HG03571 (cell line): ENCODE measurements around the gene NLRP9.
"Not testable (repeated sequence)": the region's sequence is repeated elsewhere in the genome, so short reads cannot be mapped to it uniquely, and the experiment has no call there.

Experiments used
- ATAC-seq: cut with Tn5 transposase; IDR thresholded peaks from one replicate; pipeline ENCODE4 v1.9.1; 2021; ENCODE audit not compliant: unreplicated experiment

The NLRP9 gene

DNA sequence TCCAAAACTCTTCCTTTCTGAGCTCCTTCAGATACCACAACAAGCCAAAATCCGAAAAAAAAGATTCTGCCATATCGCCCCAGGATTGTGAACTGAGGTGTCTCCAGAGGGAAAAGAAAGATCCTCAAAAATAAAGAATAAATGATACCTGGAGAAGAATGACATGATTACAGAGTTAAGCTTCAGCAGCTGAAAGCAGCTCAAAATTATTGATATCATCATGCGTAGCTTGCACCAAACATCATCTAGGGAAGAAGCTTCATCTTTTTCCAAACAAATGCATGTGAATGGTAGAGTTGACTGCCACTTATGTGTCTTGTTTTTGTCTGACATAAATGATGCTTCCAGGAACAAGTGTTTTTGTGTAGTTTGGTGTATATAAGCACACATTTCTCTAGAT is at the start of gene NLRP9:
Gene NLRP9 (minus strand): TSS at position 101 of the 400 bp plus-strand sequence. CDS start 28 bp downstream, at position 73.
- ATAC-seq = no peak

DNA sequence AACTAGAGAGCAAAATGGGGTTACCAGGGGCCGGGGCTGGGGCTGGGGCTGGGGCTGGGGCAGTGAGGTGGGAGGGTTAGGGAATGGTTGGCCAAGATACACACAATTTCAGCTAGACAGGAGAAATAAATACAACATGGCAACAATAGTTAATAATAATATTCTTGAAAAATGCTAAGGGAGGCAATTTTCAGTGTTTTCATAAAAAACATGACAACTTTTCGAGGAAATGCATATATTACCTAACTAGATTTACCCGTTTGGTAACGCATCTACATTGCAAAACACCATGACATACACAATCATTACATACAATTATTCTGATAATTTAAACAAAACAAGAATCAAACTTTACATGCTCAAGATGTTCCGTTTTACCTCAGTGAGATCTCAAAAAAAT is 42.9 kb upstream of the NLRP9 start:
- no peak for ATAC-seq

DNA sequence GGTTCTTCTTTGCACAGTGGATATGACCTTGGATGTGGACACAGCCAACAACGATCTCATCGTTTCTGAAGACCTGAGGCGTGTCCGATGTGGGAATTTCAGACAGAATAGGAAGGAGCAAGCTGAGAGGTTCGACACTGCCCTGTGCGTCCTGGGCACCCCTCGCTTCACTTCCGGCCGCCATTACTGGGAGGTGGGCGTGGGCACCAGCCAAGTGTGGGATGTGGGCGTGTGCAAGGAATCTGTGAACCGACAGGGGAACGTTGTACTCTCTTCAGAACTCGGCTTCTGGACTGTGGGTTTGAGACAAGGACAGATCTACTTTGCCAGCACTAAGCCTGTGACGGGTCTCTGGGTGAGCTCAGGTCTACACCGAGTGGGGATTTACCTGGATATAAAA is 40.1 kb upstream of the NLRP9 start:
- no peak for ATAC-seq

DNA sequence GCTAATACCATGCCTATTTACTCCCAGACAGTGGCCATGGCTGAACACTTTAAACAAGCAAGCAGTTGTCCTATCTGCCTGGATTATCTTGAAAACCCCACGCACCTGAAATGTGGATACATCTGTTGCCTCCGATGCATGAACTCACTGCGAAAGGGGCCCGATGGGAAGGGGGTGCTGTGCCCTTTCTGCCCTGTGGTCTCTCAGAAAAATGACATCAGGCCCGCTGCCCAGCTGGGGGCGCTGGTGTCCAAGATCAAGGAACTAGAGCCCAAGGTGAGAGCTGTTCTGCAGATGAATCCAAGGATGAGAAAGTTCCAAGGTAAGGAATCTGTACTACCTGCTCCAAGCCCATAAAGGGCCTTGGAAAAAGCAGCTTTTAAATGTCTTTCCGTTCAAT is 39.3 kb upstream of the NLRP9 start:
- no peak for ATAC-seq

DNA sequence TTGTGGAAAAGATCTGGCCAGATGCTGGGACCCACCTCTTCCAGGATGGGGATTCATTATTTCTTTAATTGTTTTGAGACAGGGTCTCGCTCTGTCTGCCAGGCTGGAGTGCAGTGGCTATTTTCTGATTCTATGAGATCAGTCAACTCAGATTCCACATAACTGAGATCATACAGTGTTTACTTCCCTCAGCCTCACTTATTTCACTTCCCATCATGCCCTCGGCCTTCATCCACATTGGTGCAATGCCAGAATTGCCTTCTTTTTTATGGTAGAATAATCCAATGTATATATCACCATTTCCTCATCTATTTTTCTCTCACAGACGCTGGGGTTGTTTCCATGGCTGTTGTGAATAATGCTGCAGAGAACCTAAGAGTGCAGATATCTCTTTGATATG is 31.4 kb upstream of the NLRP9 start:
- not testable (repeated sequence) for ATAC-seq

DNA sequence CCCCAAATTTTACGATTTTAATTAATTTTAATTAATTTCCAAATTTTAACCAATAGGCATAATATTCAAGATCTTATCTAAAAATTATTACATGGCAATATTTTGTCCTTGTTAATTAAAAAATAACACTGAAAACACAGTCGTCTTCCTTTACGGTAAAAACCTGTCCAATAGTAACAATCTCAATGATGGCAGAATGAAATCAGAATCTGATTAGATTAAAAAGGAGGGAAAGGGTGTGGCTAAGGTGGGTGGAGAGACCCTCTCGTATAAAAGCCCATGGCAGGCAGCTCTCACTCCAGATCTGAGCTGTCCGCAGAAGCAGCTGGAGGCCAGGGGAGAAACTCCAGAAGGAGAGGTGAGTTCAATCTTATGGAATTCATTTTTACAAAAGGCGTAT is 30.6 kb upstream of the NLRP9 start, which contains the start of gene RFPL4AL1:
Gene RFPL4AL1 (plus strand): TSS at position 301 of the 400 bp plus-strand sequence. CDS start 2,687 bp downstream, outside the sequence.
- not testable (repeated sequence) for ATAC-seq

DNA sequence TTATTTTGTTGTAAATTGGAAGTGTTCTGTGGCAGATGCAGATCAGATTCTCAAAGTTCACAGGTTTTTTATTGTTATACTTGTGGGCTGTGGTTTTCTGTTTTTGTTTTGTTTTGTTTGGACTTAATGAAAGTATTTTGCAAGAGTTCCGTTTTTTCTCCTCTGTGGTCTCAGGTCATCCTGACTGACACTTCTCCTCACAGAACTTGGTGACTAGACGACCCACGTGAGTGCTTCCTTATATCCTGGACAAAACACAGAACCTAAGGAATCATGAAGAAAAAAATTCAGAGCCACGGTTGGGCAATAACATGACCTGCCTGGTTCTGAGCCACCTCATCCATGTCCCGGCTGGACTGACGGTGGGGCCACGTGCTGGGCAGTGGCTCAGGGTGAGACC is 28.3 kb upstream of the NLRP9 start:
- no peak for ATAC-seq

DNA sequence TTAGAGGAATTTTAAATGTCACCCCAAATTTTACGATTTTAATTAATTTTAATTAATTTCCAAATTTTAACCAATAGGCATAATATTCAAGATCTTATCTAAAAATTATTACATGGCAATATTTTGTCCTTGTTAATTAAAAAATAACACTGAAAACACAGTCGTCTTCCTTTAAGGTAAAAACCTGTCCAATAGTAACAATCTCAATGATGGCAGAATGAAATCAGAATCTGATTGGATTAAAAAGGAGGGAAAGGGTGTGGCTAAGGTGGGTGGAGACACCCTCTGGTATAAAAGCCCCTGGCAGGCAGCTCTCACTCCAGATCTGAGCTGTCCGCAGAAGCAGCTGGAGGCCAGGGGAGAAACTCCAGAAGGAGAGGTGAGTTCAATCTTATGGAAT is 20.6 kb upstream of the NLRP9 start, which contains the start of gene RFPL4A:
Gene RFPL4A (plus strand): TSS at position 301 of the 400 bp plus-strand sequence. CDS start 2,704 bp downstream, outside the sequence.
- ATAC-seq = not testable (repeated sequence)

DNA sequence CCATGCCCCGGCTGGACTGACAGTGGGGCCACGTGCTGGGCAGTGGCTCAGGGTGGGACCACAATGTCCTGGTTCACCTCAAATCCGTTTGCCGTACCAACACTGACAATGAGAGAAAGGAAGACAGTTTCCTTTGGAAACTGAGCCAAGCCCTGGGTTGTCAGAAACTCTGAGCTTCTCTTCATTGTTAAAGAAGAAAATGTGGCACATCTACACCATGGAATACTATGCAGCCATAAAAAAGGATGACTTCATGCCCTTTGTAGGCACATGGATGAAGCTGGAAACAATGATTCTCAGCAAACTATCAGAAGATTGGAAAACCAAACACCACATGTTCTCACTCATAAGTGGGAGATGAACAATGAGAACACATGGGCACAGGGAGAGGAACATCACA is 18.6 kb upstream of the NLRP9 start:
- ATAC-seq = not testable (repeated sequence)

DNA sequence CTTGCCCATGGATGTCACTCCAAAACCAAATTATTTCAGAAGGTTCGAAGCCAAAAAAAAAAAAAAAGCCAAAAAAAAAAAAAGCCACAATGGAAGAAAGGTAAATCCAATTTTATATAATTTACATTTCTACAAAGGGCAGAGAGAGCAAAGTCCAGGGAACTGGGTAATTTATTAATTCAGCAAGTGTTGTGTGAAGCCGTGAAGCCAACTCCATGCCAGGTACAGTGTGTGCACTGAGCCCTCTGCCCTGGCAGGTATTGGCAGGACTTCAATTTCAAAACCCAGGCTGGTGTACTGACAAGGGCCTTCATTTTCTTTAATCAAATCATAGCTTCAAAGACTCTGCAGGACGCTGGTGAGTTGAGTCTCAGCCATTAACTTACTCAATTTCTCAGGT is 15.2 kb upstream of the NLRP9 start:
- ATAC-seq = no peak

DNA sequence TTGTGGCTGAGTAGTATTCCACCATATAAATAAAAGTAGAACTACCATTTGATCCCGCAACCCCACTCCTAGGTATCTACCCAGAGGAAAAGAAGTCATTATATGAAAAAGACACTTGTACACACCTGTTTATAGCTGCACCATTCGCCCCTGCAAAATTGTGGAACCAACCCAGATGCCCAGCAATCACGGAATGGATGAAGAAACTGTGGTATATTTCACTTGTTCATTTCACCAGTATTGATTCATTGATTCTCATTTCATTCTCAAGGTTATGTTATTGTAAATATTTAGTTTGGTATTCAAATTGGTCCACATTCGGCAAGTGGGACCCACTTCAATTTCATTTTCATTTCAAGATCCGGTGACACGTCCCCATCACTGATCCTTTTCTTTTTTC is 12.5 kb upstream of the NLRP9 start:
- ATAC-seq = no peak

DNA sequence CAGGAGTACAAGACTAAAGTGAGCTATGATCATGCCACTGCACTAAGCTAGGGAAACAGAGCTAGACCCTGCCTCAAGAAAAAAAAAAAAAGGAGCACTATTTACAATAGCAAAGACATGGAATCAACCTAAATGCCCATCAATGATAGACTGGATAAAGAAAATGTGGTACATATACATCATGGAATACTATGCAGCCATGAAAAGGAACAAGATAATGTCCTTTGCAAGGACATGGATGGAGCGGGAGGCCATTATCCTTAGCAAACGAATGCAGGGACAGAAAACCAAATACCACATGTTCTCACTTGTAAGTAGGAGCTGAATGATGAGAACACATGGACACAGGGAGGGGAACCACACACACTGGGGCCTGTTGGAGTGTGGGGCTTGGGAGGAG is 7.8 kb downstream of the NLRP9 start:
- not testable (repeated sequence) for ATAC-seq

DNA sequence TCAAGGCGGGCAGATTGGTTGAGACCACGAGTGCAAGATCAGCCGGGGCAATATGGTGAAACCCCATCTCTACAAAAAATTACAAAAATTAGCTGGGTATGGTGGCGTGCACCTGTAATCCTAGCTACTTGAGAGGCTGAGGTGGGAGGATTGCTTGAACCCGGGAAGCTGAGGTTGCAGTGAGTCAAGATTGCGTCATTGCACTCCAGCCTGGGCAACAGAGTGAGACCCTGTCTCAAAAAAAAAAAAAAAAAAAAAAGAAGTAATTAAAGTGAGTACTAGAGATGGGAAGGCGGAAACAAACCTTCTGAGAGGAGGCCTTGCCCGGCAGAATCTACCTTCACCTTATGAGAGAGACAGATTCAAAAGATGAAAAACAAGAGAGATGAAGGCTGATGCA is 14.7 kb downstream of the NLRP9 start:
- no peak for ATAC-seq

DNA sequence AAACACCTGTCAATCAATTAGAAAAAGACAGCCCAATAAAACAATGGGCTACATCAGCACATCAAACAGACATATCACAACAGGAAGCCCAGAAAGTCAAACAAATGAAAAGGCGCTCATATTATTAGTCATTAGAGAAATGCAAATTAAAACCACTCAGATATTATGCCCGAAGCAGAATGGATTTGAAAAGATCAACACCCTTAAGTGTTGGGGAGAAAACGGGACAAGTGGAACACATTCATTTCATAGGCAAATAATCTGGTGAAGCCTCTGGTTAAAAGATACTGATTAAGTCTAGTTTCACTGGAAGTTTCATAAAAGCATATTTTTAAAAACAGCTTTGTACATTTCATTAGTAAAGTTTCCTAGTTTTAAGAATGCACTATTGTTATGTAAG is 17.4 kb downstream of the NLRP9 start:
- ATAC-seq = no peak

DNA sequence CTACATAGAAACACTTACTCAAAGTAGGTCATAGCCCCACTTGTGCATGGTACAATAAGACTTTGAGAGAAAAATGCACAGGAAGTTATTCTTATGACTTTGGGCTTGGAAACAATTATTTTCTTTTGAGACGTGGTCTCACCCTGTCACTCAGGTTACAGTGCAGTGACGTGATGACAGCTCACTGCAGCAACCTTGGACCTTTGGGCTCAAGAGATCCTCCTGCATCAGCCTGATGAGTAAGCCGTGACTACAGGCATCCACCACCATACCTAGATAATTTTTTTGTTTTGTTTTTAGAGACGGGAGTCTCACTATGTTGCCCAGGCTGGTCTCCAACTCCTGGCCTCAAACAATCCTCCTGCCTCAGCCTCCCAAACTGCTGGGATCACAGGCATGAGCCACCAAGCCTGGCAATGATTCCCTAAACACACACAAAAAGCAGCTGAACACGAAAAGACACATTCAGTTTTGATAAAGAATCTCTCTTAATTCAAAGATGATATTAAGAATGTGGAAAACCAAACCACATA is 17.9 kb downstream of the NLRP9 start:
- ATAC-seq = no peak

DNA sequence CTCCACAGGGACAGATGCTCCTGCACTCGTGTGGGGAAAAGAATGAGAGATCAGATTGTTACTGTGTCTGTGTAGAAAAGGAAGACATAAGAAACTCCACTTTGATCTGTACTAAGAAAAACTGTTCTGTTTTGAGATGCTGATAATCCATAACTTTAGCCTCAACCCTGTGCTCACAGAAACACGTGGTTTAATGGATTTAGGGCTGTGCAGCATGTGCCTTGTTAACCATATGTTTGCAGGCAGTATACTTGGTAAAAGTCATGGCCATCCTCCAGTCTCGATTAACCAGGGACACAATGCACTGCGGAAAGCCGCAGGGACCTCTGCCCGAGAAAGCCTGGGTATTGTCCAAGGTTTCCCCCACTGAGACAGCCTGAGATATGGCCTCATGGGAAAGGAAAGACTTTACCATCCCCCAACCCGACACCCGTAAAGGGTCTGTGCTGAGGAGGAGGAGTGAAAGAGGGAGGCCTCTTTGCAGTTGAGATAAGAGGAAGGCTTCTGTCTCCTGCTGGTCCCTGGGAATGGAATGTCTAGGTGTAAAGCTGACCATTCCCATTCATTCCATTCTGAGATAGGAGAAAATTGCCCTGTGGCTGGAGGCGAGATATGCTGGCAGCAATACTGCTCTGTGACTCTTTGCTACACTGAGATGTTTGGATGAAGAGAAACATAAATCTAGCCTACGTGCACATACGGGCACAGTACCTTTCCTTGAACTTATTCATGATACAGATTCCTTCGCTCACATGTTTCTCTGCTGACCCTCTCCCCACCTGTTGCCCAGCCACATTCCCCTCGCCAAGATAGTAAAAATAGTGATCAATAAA is 20.1 kb downstream of the NLRP9 start:
- not testable (repeated sequence) for ATAC-seq

DNA sequence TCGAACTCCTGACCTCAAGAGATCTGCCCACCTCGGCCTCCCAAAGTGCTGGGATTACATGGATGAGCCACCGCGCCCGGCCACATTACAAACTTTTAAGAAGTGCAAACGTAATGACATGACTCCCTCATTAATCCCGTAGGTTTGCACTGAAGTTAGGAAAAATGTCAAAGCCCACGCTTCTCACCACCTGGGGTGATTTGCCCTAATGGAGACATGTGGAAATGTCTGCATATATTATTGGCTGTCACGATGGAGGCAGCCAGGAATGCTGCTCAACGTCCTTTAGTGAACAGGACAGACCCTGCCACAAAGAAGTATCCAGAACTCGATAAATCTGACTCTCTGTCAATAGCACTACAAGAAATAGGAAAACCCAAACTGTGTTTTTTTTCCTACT is 21.0 kb downstream of the NLRP9 start:
- ATAC-seq = no peak

DNA sequence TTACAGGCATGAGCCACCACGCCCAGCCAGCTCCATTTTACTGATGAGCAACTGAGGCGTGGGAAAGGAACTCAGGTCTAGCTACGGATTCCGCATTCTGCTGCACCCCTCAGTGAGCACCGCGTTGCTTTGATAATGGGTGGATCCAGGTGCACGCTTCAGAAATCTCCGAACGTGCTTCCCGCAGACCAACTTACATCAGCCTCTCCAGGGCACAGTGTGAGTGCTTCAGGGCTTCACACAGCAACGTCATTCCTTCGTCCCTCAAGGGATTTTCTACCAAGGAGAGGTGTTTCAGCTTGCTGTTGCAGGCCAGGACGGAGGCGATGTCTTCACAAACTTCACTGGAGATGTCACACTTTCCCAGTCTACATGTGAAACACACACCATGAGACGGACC is 21.7 kb downstream of the NLRP9 start:
- ATAC-seq = no peak

DNA sequence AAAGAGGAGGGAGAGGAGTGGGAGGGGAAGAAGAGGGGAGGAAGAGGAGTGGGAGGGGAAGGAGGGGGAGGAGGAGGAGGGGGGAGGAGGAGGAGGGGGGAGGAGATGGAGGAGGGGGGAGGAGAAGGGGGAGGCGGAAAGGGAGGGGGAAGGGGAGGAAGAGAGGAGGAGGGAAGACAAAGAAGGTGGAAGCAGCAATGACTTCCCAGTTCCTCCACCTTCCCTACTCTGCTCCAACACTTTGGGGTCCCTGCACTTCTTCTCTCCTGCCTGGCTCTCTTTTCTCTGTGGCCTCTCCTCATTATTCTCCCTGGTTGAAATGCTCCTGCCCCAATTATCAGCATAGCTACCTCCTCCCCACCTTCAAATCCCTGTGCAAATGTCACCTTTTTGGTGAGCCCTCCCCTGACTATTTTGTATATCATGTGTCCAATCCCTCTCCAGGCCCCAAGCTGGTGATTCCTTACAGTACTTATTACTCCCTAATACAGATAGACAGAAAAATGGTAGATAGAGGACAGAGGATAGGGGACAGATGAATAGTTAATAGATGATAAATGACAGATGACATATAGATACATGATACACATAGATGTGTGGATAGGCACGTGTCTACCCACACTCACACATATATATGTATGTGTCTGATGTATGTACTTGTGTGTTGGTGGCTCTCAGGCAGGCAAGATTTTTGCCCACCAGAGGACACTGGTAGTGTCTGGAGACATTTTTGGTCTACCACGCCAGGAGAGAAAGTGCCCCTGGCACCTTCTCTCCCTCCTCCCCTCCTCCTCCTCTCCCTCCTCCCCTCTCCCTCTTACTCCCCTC is 25.2 kb downstream of the NLRP9 start:
- no peak for ATAC-seq

DNA sequence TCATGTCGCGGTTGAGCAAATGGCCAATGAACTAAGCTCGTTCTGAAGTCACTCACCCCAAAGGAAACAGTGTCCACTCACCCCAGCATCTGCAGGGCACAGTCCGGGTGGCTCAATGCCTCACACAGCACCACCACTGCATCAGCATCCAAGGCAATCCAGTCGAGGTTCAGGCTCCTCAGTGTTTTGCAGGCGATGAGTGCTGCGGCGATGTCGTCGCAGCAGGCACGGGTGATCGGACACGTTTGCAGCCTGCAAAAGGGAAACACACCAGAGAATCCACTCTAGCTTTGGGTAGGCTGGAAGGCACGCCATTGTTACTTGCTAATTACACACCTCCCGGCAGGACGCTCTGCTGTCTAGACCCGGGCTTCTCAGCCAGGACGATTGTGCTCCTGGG is 26.5 kb downstream of the NLRP9 start:
- ATAC-seq = no peak

DNA sequence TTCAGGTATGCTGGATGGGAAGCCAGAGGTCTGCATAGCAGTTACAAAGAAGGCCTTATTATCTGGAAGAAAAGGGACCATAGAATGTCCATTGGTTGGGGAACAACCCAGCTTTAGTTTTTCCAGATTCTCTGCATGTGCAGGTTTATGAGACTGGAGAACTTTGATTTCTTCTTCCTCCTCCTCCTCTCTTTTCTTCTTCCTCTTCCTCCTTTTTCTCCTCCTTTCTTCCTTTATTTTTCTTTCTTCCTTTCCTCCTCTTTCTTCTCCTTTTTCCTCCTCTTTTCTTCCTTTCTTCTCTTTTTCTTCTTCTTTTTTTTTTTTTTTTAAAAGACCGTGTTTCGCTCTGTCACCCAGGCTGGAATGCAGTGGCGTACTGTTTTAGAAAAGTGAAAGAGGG is 32.2 kb downstream of the NLRP9 start:
- ATAC-seq = no peak
